Peyer's patch (tissue), 4 donors: ENCODE data around the gene ENPEP.

Experiments
- CTCF ChIP-seq, 6 experiments: fragments of 450-650 bp in 4 of 6; fragments of 200-600 bp in 2 of 6; sonication (generic) in 1 of 6; IDR thresholded peaks; one replicate each; pipeline ENCODE4 v1.5.1; 2017 to 2019; ENCODE audit warnings: antibody characterized with exemption in 6 of 6, mild to moderate bottlenecking in 3 of 6, moderate library complexity in 1 of 6
- POLR2A ChIP-seq, 2 donors: fragments of 450-650 bp; IDR thresholded peaks; one replicate each; pipeline ENCODE4 v1.5.1; 2017; ENCODE audit warnings: antibody characterized with exemption in 2 of 2, mild to moderate bottlenecking in 2 of 2, moderate library complexity in 2 of 2

DNA sequence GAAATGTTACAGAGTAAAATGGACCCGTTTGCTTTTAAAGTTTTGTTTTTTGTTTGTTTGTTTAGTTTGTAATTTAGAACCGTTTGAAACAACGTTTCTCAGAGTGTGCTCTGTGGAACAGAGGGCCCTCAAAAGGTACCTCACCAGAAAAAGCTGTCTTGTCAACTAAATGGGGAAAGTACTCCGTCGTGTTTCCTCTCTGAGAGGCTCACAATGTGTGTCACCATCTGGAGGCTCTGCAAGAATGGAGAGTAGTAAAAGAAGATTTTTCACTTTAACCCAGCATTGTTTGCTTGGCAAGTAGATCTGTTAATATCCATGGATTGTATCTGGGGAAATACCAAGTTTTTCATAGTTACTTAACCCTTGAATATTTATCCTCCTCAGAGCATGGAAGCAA lies 1.5 kb upstream of the ENPEP start:
- TF ChIP-seq CTCF (IDR thresholded peaks at IDR 0.05) (no peak), POLR2A (IDR thresholded peaks at IDR 0.05) (no peak)
